PC-3 (cell line): Measurements from ENCODE around the gene TMEM131. TPM values are rescaled to one million over a fixed set of nuclear protein-coding genes. Genes with fewer than 3 reads are reported as not detected.

ENCODE experiments used
- ATAC-seq: fragments of 200-7000 bp; cut with Tn5 transposase; 2 replicates; pipeline ENCODE4 v1.9.1; 2020; ENCODE audit warnings: mild to moderate bottlenecking, moderate library complexity
- BruUV-seq: library from RNA; stranded (reverse); fragments of 400-500 nt; replicated peaks from 2 replicates; lab custom pipeline; 2021; lab: Mats Ljungman, UMichigan
- CTCF ChIA-PET: fragments of 300-600 bp; sonication (Branson Sonifier 250); formaldehyde crosslinking; loops from one replicate; lab custom pipeline; 2022; ENCODE audit warnings: antibody characterized with exemption; lab: Charles Lee
- POLR2A ChIA-PET: fragments of 300-600 bp; sonication (Branson Sonifier 250); formaldehyde crosslinking; loops from one replicate; lab custom pipeline; 2022; ENCODE audit warnings: antibody characterized with exemption; ENCODE audit not compliant: unreplicated experiment; lab: Charles Lee
- DNase-seq: peaks from one replicate; pipeline ENCODE4 v3.0.0-alpha.2; 2015
- H2AFZ ChIP-seq: fragments of 300-600 bp; sonication (generic); 2 replicates; pipeline ENCODE4 v1.6.0; 2016; ENCODE audit warnings: antibody characterized with exemption, low read length
- H3F3A ChIP-seq: fragments of 300-600 bp; sonication (generic); one replicate; pipeline ENCODE4 v1.6.0; 2017; ENCODE audit warnings: antibody characterized with exemption, low read length, control low read depth, mild to moderate bottlenecking; ENCODE audit not compliant: unreplicated experiment
- H3K27ac ChIP-seq: fragments of 300-600 bp; sonication (generic); 2 replicates; pipeline ENCODE4 v1.5.1; 2016; ENCODE audit warnings: mild to moderate bottlenecking, low read length
- H3K27me3 ChIP-seq: fragments of 300-600 bp; sonication (generic); 2 replicates; pipeline ENCODE4 v1.6.1; 2016; ENCODE audit warnings: low read length, mixed read lengths
- H3K36me3 ChIP-seq: fragments of 300-600 bp; sonication (generic); 2 replicates; pipeline ENCODE4 v1.6.1; 2016; ENCODE audit warnings: low read depth, mixed run types, low read length, mixed read lengths
- H3K4me1 ChIP-seq: fragments of 300-600 bp; sonication (generic); 2 replicates; pipeline ENCODE4 v1.5.1; 2016; ENCODE audit warnings: low read length; ENCODE audit not compliant: insufficient read depth
- H3K4me2 ChIP-seq: fragments of 300-600 bp; sonication (generic); 2 replicates; pipeline ENCODE4 v1.6.0; 2016; ENCODE audit warnings: low read length
- H3K4me3 ChIP-seq: fragments of 300-600 bp; sonication (generic); 2 replicates; pipeline ENCODE4 v1.5.1; 2016; ENCODE audit warnings: mild to moderate bottlenecking, low read length, mixed read lengths
- H3K79me2 ChIP-seq: fragments of 300-600 bp; sonication (generic); 2 replicates; pipeline ENCODE4 v1.6.1; 2017; ENCODE audit warnings: low read length, mixed read lengths
- H3K9ac ChIP-seq: fragments of 300-600 bp; sonication (generic); 2 replicates; pipeline ENCODE4 v1.6.0; 2016; ENCODE audit warnings: mild to moderate bottlenecking, low read length
- H3K9me2 ChIP-seq: fragments of 300-600 bp; sonication (generic); replicated peaks from 2 replicates; pipeline ENCODE4 v1.6.1; 2016; ENCODE audit warnings: mixed run types, low read length, mixed read lengths
- H3K9me3 ChIP-seq: fragments of 300-600 bp; sonication (generic); 2 replicates; pipeline ENCODE4 v1.6.1; 2016; ENCODE audit warnings: low read length, mixed read lengths
- H4K20me1 ChIP-seq: fragments of 300-600 bp; sonication (generic); 2 replicates; pipeline ENCODE4 v1.6.1; 2016; ENCODE audit warnings: low read length, mixed read lengths
- CTCF ChIP-seq: fragments of 300-600 bp; sonication (generic); conservative IDR thresholded peaks from 2 replicates; pipeline ENCODE4 v1.5.1; 2017; ENCODE audit warnings: antibody characterized with exemption, low read depth, mild to moderate bottlenecking, low read length
- EZH2 ChIP-seq: fragments of 300-600 bp; sonication (generic); IDR thresholded peaks from one replicate; pipeline ENCODE4 v1.6.1; 2017; ENCODE audit warnings: antibody characterized with exemption, mild to moderate bottlenecking, low read length; ENCODE audit not compliant: unreplicated experiment
- EZH2phosphoT487 ChIP-seq: fragments of 300-600 bp; sonication (generic); IDR thresholded peaks from 2 replicates; pipeline ENCODE4 v1.6.1; 2018; ENCODE audit warnings: mild to moderate bottlenecking, antibody characterized with exemption, low read length, borderline replicate concordance
- intact Hi-C: fragments of 100-400 bp; cut with micrococcal nuclease; formaldehyde crosslinking; loops from 2 replicates; pipeline ENCODE4 v1.9.0; 2023
- total RNA-seq: library from RNA; depleted of rRNA; stranded (reverse); fragments of >200 nt; gene quantifications from 2 replicates; pipeline ENCODE4 v1.2.3, GENCODE V29; 2014

Gene TMEM131
- total RNA-seq, 1 experiment from 2014 or later, result 21.1 TPM

GRCh38 chr2:98015671-98016070 lies 19.9 kb upstream of the TMEM131 start:
- Histone ChIP-seq H3K27me3 (no peaks in the 10 kb centered on the region), H4K20me1 (no peaks in the 10 kb centered on the region), H3K9me2 (no peaks in the 10 kb centered on the region), H2AFZ (no peak overlapping the region), H3K4me1 (peaks cover 6% of the 10 kb centered on the region; the same call in 1 of the 2 replicates), H3K4me2 (no peak overlapping the region), H3K9me3 (no peaks in the 10 kb centered on the region), H3K9ac (no peak overlapping the region), H3K36me3 (no peaks in the 10 kb centered on the region), H3F3A (no peaks in the 10 kb centered on the region), H3K27ac (no peak overlapping the region), H3K79me2 (no peaks in the 10 kb centered on the region), H3K4me3 (no peak overlapping the region)
- intact Hi-C loops, result no loop called here
- CTCF ChIA-PET, result no interaction called here
- POLR2A ChIA-PET, result no interaction called here
- ATAC-seq (no peak), DNase-seq (no peak)
- BruUV-seq, result no TSS peak
- no peak for TF ChIP-seq CTCF
- TF ChIP-seq EZH2phosphoT487, result no peak
- no peak for TF ChIP-seq EZH2

- H3K9me2 ChIP-seq, result no peaks in the 10 kb centered on the region
- TF ChIP-seq CTCF, result no peak
- TF ChIP-seq EZH2, result no peak
- TF ChIP-seq EZH2phosphoT487, result no peak
- H3K27ac ChIP-seq, result no peak overlapping the region
- no peak overlapping the region for H2AFZ ChIP-seq
- H3K27me3 ChIP-seq, result no peaks in the 10 kb centered on the region
- no peaks in the 10 kb centered on the region for H3K79me2 ChIP-seq
- BruUV-seq, result no TSS peak
- no peaks in the 10 kb centered on the region for H4K20me1 ChIP-seq
- ATAC-seq (no peak), DNase-seq (no peak)
- H3K4me2 ChIP-seq, result no peak overlapping the region
- no peak overlapping the region for H3K4me3 ChIP-seq
- ChIA-PET CTCF (no interaction called here), POLR2A (no interaction called here)
- H3K9me3 ChIP-seq, result no peaks in the 10 kb centered on the region
- H3K4me1 ChIP-seq, result peaks cover 6% of the 10 kb centered on the region; the same call in 1 of the 2 replicates
- H3K36me3 ChIP-seq, result no peaks in the 10 kb centered on the region
- intact Hi-C loops, result no loop called here
- no peaks in the 10 kb centered on the region for H3F3A ChIP-seq
- no peak overlapping the region for H3K9ac ChIP-seq
Measured at GRCh38 chr2:98014379-98014778, 18.6 kb upstream of the TMEM131 start.

GRCh38 chr2:98013407-98014042 lies 17.8 kb upstream of the TMEM131 start:
- Histone ChIP-seq H3K4me3 (no peak overlapping the region), H3K79me2 (no peaks in the 10 kb centered on the region), H4K20me1 (no peaks in the 10 kb centered on the region), H3K9me3 (no peaks in the 10 kb centered on the region), H3K4me1 (peaks cover 6% of the 10 kb centered on the region; the same call in 1 of the 2 replicates), H3K27ac (no peak overlapping the region), H3K4me2 (no peak overlapping the region), H3K9ac (no peak overlapping the region), H3K9me2 (no peaks in the 10 kb centered on the region), H3F3A (no peaks in the 10 kb centered on the region), H2AFZ (no peak overlapping the region), H3K36me3 (no peaks in the 10 kb centered on the region), H3K27me3 (no peaks in the 10 kb centered on the region)
- TF ChIP-seq EZH2phosphoT487 (no peak), EZH2 (no peak), CTCF (no peak)
- no peak for DNase-seq
- no peak for ATAC-seq
- ChIA-PET POLR2A (no interaction called here), CTCF (no interaction called here)
- intact Hi-C loops, result no loop called here
- BruUV-seq, result no TSS peak
